ENCODE results near the gene RIOX2. TPM values are rescaled to one million over a fixed set of nuclear protein-coding genes. Genes with fewer than 3 reads are reported as not detected.

The RIOX2 gene
- total RNA-seq, 2 experiments from 2014 or later = 26.8 to 32.0 TPM

DNA sequence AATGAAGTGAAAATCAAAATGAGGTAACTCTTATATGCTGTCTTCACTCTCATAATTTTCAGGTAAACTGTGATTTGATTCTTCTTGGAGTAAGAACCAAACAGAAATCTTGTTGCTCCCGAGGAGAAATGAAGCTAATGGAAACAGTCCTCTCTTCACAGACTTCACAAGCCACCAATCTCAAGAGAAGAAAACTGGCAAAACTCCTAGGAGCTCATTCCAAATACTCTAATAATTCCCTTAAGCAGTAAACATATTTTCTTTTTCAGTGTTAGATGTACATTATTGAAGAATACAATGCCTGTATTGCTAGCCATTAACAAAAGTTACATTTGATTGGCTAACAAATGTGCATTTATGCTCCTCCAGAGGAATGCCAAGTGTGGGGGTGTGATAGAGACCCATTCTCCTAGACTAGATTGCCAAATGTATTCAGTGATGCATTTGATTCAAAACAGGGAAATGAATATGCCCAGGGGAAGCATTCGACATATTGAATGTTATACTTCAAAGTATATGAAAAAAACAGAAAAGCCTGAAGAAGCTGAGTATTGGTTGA is 11.8 kb upstream of the RIOX2 start:
- H3K36me3 ChIP-seq (ENCODE audit: insufficient read depth, low read length) = no peaks in the 10 kb centered on the region
- no peak overlapping the region for H3K27ac ChIP-seq (ENCODE audit: low read depth, low read length, poor library complexity, severe bottlenecking)
- no peaks in the 10 kb centered on the region for H4K20me1 ChIP-seq (ENCODE audit: insufficient read depth, low read length)
- H3K9me2 ChIP-seq (ENCODE audit: insufficient read depth, low read length) = no peaks in the 10 kb centered on the region
- H2AFZ ChIP-seq (ENCODE audit: low read length) = no peak overlapping the region
- ChIA-PET CTCF (ENCODE audit: unreplicated experiment) (no interaction called here), POLR2A (interaction anchor here (1.8 kb wide), 2 partner anchors 13 to 20 kb away, joined by 4 to 6 read pairs; no protein-coding TSS in a partner anchor)
- no TSS peak for BruUV-seq (replicated peaks)
- no peaks in the 10 kb centered on the region for H3K4me1 ChIP-seq (ENCODE audit: insufficient read depth, low read length, poor library complexity, severe bottlenecking)
- H3K79me2 ChIP-seq (ENCODE audit: insufficient read depth, low read depth, low read length) = no peaks in the 10 kb centered on the region
- TF ChIP-seq, protein P1, sequence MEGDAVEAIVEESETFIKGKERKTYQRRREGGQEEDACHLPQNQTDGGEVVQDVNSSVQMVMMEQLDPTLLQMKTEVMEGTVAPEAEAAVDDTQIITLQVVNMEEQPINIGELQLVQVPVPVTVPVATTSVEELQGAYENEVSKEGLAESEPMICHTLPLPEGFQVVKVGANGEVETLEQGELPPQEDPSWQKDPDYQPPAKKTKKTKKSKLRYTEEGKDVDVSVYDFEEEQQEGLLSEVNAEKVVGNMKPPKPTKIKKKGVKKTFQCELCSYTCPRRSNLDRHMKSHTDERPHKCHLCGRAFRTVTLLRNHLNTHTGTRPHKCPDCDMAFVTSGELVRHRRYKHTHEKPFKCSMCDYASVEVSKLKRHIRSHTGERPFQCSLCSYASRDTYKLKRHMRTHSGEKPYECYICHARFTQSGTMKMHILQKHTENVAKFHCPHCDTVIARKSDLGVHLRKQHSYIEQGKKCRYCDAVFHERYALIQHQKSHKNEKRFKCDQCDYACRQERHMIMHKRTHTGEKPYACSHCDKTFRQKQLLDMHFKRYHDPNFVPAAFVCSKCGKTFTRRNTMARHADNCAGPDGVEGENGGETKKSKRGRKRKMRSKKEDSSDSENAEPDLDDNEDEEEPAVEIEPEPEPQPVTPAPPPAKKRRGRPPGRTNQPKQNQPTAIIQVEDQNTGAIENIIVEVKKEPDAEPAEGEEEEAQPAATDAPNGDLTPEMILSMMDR (conservative IDR thresholded peaks at IDR 0.05; ENCODE audit: low read length) = no peak
- TF ChIP-seq EZH2phosphoT487 (IDR thresholded peaks at IDR 0.05; ENCODE audit: borderline replicate concordance, low read depth, low read length) = no peak
- H3K9me3 ChIP-seq (ENCODE audit: low read length) = no peaks in the 10 kb centered on the region
- no peak overlapping the region for H3K4me3 ChIP-seq (ENCODE audit: low read depth, low read length, poor library complexity, severe bottlenecking)
- no peak for DNase-seq (ENCODE audit: low spot score)
- intact Hi-C loops (cut with micrococcal nuclease; ENCODE audit: unreplicated experiment) = no loop called here
- H3K4me2 ChIP-seq (ENCODE audit: low read length) = no peak overlapping the region

DNA sequence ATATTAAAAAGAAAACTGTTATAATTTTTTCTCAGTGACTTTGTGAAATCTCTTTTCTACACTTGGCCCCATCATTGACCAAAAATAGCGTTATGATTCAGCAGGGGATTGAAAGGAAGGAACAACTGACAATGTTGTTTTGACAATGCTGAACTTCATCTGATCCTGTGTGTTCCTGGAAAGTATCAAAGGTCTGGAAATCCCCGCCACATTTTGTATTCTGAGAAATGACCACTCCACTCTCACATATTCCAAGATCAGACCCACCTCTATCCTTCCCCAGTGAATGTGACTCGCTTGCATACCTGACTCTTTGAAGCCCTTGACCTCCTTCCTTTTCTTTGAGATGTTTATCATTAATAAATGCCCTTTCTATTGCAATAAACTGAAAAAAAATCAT is 9.7 kb upstream of the RIOX2 start:
- Histone ChIP-seq H3K4me1 (ENCODE audit: insufficient read depth, low read length, poor library complexity, severe bottlenecking) (no peaks in the 10 kb centered on the region), H3K36me3 (ENCODE audit: insufficient read depth, low read length) (no peaks in the 10 kb centered on the region), H3K4me2 (ENCODE audit: low read length) (no peak overlapping the region), H3K27ac (ENCODE audit: low read depth, low read length, poor library complexity, severe bottlenecking) (no peak overlapping the region), H3K9me3 (ENCODE audit: low read length) (no peaks in the 10 kb centered on the region), H4K20me1 (ENCODE audit: insufficient read depth, low read length) (no peaks in the 10 kb centered on the region), H2AFZ (ENCODE audit: low read length) (no peak overlapping the region), H3K79me2 (ENCODE audit: insufficient read depth, low read depth, low read length) (no peaks in the 10 kb centered on the region), H3K9me2 (ENCODE audit: insufficient read depth, low read length) (no peaks in the 10 kb centered on the region), H3K4me3 (ENCODE audit: low read depth, low read length, poor library complexity, severe bottlenecking) (no peak overlapping the region)
- CTCF ChIA-PET (ENCODE audit: unreplicated experiment) = no interaction called here
- no peak for TF ChIP-seq EZH2phosphoT487 (IDR thresholded peaks at IDR 0.05; ENCODE audit: borderline replicate concordance, low read depth, low read length)
- TF ChIP-seq, protein P1 (conservative IDR thresholded peaks at IDR 0.05; ENCODE audit: low read length) = no peak
- intact Hi-C loops (cut with micrococcal nuclease; ENCODE audit: unreplicated experiment) = no loop called here
- no TSS peak for BruUV-seq (replicated peaks)
- POLR2A ChIA-PET = interaction anchor here (0.6 kb wide), 2 partner anchors 20 to 920 kb away, joined by 3 to 4 read pairs; no protein-coding TSS in a partner anchor
- DNase-seq (ENCODE audit: low spot score) = no peak

DNA sequence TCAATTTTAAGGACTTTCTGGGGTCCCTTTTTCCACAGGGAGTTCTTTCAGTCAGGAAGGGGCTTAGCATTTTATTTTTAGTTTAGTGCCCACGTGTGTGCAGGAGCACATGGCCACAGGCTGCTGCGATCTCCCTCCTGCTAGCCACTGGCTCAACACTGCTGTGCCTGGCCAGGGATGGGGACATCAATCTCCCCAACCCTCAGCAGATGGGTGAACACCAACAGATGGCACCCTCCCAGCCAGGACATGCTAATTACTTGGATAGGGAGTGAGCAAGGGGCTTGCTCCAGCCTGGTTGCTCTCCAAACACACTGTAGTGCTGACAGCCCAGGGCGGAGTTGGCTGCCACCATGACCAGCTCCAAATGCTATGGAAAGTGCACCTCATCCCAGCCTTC is 7.4 kb upstream of the RIOX2 start:
- intact Hi-C loops (cut with micrococcal nuclease; ENCODE audit: unreplicated experiment) = no loop called here
- DNase-seq (ENCODE audit: low spot score) = no peak
- peaks cover 4% of the 10 kb centered on the region for H3K4me1 ChIP-seq (ENCODE audit: insufficient read depth, low read length, poor library complexity, severe bottlenecking)
- no peaks in the 10 kb centered on the region for H3K9me3 ChIP-seq (ENCODE audit: low read length)
- POLR2A ChIA-PET = no interaction called here
- no peak overlapping the region for H3K27ac ChIP-seq (ENCODE audit: low read depth, low read length, poor library complexity, severe bottlenecking)
- TF ChIP-seq EZH2phosphoT487 (IDR thresholded peaks at IDR 0.05; ENCODE audit: borderline replicate concordance, low read depth, low read length) = no peak
- TF ChIP-seq, protein P1 (conservative IDR thresholded peaks at IDR 0.05; ENCODE audit: low read length) = no peak
- H3K9me2 ChIP-seq (ENCODE audit: insufficient read depth, low read length) = no peaks in the 10 kb centered on the region
- H3K4me2 ChIP-seq (ENCODE audit: low read length) = no peak overlapping the region
- no peak overlapping the region for H2AFZ ChIP-seq (ENCODE audit: low read length)
- CTCF ChIA-PET (ENCODE audit: unreplicated experiment) = no interaction called here
- no peaks in the 10 kb centered on the region for H3K79me2 ChIP-seq (ENCODE audit: insufficient read depth, low read depth, low read length)
- no peaks in the 10 kb centered on the region for H3K36me3 ChIP-seq (ENCODE audit: insufficient read depth, low read length)
- no peaks in the 10 kb centered on the region for H4K20me1 ChIP-seq (ENCODE audit: insufficient read depth, low read length)
- BruUV-seq (replicated peaks) = no TSS peak
- no peak overlapping the region for H3K4me3 ChIP-seq (ENCODE audit: low read depth, low read length, poor library complexity, severe bottlenecking)

Data from OCI-LY7 (cell line).